ELF-1 (cell line): ENCODE data around the gene RICTOR.

Source experiments
- DNase-seq: peaks from one replicate; pipeline ENCODE4 v3.0.0-alpha.2; 2016; ENCODE audit warnings: low read depth, low spot score

RICTOR gene

GRCh38 chr5:38891563-38891962, 182.6 kb downstream of the RICTOR start:
- no peak for DNase-seq

- no peak for DNase-seq
These were observed 184.8 kb downstream of the RICTOR start for GRCh38 chr5:38889424-38889823.

- DNase-seq, result peak; percentile 61
These were observed 186.2 kb downstream of the RICTOR start for GRCh38 chr5:38888041-38888440.
